ENCODE data around the gene ZNF789.

The ZNF789 gene

DNA sequence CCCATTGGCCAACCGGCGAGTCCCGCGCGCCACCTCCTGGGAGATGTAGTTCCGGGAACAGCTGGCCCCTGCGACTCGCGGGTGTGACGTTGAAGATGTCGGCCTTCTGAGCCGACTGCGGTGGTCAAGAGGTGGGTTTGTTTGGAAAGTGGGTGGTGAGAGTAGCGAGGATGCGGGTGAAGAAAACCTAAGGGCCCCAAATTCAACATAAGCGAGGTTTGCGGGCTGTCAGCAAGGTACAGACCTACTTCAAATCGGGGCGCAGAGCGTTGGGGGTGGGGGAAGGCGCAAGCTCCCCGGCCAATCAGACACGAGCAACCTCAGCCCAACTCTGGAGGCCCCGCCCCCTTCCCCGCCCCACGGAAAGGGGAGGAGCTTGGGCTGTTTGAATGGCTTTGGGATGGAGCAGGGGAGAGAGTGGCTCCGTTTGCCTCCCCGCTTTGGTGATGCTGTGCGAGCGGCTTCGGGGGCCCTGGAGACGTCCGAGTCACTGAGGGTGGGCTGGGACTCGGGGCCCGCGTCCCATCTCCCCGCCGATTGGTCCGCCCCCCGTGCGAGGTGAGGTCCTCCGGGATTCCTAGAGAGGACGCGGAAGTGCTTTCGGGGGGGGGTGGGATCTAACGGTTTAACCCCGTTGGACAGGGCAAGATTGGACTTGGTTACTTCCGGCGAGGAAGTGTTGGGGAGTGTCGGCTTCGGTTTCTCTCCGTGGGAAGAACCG, 32.1 kb downstream of the ZNF789 start, which contains the start of gene ZKSCAN5:
TSS of gene ZKSCAN5 (plus strand) at position 60 of the 721 bp plus-strand sequence. CDS start 1,383 bp downstream, outside the sequence.
- DNase-seq = peak; percentile 100

DNA sequence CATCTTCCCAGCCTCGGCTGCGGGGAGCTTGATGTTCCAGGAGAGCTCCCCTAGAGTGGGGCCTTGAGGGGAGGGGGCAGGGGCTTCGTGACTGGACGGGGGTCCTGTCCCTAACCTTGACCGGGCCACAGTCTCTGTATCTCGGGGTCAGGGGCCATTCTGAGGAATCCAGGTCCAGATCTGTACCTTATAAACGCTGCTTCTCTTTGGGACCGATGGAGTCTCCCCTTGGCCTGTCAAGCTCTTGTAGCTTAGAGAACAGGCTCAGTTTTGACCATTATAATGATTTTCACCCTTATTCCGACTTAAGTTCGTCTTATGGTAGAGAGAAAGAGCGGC, 32.6 kb downstream of the ZNF789 start:
- no peak for DNase-seq

DNA sequence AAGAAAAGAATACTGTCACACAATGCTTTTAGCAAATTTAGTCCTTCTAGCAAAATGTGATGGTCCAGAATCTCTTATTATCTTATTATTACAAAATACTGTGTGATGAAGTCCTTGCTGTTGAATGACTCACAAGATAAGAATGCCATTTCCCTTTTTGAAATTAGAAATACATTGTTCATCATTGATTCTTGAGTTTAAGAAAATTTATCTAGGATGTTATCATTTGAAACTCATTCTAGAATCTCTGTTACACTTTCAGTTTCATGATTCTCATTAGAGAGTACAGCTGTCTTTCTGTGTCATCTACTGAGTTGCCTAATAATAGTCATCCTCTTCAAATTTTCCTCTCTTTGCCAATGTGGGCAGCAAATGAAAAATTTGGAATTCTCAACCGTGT, 41.4 kb downstream of the ZNF789 start:
- no peak for DNase-seq

DNA sequence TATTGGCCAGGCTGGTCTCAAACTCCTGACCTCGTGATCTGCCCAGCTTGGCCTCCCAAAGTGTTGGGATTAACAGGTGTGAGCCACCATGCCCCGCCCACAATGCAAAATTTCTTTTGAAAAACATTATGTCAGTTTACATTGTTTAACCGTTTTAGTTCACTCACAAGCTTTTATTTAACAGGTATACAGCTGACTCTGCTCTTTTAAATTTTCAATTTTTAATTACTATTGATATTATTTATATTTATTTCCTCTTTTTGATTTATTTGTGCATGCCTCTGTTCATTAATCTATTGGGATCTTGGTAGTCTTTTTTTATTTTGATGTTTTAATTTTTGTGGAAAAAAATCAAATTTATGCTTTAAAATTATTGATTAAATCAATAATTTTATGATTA, 48.7 kb downstream of the ZNF789 start:
- DNase-seq = no peak

DNA sequence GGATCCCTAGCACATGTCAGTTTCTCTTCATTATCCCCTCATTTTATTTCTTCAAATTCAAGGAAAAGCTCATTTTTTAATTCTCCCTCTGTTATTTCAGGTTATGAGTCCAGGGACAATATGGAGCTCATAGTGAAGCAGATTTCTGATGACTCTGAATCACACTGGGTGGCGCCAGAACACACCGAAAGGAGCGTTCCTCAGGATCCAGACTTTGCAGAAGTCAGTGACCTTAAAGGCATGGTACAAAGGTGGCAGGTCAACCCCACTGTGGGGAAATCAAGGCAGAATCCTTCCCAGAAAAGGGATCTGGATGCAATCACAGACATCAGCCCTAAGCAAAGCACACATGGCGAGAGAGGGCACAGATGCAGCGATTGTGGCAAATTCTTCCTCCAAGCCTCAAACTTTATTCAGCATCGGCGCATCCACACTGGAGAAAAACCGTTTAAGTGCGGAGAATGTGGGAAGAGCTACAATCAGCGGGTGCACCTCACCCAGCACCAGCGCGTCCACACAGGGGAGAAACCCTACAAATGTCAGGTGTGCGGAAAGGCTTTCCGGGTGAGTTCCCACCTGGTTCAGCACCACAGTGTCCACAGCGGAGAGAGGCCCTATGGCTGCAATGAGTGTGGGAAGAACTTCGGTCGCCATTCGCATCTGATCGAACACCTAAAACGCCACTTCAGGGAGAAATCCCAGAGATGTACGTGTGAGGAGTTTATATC, 53.2 kb downstream of the ZNF789 start:
- DNase-seq = no peak

DNA sequence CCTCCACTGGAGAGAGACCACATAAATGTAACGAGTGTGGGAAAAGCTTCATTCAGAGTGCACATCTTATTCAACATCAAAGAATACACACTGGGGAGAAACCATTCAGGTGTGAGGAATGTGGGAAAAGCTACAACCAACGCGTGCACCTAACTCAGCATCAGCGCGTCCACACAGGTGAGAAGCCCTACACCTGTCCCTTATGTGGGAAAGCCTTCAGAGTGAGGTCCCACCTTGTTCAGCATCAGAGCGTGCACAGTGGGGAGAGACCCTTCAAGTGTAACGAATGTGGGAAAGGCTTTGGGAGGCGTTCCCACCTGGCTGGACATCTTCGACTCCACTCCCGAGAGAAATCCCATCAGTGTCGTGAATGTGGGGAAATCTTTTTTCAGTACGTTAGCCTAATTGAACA, 58.7 kb downstream of the ZNF789 start:
- no peak for DNase-seq

DNA sequence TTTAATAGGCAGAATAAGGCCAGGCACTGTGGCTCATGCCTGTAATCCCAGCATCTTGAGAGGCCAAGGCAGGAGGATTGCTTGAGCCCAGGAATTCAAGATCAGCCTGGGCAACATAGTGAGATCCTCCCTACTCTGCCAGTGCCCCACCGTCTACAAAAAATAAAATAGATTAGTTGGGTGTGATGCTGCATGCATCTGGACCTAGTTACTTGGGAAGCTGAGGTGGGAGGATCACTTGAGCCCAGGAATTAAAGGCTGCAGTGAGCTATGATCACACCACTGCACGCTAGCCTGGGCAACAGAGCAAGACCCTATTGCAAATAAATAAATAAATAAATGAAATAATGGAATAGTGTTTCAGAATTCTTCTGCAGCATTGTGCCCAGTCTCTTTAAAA, 63.0 kb downstream of the ZNF789 start:
- no peak for DNase-seq

All from right kidney (tissue), 1 donor.